ENCODE measurements around the gene GOLGA1.
"Not testable (repeated sequence)": the region's sequence is repeated elsewhere in the genome, so short reads cannot be mapped to it uniquely, and the experiment has no call there.

Gene GOLGA1

DNA sequence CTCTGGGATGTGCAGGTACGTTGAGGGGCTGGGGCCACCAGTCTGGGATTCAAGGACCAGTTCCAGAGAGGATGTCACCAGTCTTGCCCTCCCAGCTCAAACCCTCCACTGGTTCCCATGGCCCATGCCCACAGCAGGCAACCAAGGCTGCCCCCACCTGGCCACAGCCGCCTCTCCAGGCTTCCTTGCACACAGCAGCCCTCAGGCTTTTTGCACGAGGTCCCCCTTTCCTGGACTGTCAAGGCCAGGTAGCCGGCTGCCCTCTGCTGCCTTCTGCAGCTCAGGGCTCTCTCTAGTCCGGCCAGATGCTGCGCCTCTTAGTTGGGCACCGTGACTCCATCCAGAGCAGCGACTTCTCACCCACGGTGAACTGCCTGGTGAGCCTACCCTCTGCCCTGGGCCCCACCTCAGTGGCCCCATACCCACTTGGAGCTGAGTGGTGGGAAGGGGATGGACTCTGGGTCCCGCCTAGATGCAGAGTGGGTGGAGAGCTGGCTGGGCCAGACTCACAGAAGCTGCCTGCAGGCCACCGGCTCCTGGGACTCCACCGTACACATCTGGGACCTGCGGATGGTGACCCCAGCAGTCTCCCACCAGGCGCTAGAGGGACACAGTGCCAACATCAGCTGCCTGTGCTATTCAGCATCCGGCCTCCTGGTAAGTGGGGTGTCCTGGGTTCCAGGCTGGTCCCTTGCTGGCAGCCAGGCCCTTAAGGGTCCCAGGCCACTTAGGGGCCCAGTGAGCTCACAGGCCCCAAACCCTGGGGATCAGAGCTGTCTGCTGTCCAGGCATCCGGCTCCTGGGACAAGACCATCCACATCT is 84.7 kb downstream of the GOLGA1 start:
- DNase-seq, result no peak

DNA sequence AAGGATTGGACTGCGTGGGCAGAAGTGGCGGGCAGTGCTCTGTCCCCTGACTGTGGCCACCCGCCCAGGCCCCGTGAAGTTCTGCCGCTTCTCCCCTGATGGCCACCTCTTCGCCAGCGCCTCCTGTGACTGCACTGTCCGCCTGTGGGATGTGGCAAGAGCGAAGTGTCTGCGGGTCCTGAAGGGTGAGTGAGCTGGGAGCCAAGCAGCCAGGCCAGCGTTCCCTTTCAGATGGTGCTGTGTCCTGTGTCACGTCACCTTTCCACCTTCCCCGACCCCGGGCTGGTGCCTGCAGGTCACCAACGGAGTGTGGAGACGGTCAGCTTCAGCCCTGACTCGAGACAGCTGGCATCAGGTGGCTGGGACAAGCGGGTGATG is 85.3 kb downstream of the GOLGA1 start:
- DNase-seq, result no peak

DNA sequence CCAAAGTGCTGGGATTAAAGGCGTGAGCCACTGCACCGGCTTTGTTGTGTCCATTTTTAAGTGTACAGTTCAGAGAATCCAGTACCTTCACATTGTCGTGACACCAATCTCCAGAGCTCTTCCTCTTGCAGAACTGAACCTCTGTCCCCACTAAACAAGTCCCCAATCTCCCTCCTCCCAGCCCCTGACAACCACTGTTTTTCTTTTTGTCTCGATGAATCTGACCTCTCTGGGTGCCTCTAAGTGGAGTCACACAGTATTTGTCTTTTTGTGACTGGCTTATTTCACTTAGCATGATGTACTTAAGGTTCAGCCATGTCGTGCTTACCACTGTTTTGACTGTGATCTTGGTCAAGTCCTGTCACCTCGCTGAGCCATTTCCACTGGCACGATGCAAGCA is 86.1 kb downstream of the GOLGA1 start:
- DNase-seq, result no peak

DNA sequence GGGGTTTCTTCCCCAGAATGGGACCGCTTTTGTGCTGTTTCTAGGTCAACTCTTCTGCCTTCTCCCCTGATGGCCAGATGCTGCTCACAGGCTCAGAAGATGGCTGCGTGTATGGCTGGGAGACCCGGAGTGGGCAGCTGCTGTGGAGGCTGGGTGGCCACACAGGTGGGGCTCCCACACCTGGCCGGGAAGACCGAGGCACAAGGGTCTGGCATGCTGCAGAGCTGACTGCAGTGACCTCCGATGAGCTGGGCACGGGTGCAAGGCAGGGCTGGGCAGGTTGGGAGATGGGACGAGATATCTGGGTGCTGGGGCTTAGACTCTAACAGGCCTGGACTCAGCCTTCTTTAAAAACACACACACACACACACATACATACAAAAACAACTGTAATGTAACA is 86.7 kb downstream of the GOLGA1 start:
- no peak for DNase-seq

DNA sequence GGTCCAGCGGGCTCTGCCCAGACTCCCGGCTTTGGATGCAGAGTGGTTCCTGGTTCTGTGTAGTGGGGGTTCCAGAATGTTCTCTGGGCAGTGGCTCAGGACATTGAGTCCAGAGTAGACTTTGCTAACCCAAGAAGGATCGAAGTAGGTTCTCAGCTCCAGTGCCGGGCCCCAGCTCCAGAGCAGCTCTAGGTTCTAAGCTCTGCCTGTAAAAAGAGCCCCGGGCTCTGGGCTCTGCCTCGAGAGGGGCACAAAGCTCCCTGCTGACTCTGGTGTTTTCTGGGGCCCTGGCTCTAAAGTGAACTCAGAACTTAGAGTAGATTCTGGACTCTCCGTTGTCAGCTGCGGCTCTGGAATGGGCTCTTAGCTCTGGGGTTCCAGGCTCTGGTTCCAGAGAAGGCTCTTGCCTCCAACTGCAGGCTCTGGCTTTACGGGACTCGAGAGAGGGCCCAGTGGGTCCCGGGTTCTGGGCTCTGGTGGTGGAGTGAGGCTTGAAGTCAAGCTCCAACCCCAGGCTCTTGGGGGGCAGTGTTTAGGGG is 87.2 kb downstream of the GOLGA1 start:
- DNase-seq, result no peak

DNA sequence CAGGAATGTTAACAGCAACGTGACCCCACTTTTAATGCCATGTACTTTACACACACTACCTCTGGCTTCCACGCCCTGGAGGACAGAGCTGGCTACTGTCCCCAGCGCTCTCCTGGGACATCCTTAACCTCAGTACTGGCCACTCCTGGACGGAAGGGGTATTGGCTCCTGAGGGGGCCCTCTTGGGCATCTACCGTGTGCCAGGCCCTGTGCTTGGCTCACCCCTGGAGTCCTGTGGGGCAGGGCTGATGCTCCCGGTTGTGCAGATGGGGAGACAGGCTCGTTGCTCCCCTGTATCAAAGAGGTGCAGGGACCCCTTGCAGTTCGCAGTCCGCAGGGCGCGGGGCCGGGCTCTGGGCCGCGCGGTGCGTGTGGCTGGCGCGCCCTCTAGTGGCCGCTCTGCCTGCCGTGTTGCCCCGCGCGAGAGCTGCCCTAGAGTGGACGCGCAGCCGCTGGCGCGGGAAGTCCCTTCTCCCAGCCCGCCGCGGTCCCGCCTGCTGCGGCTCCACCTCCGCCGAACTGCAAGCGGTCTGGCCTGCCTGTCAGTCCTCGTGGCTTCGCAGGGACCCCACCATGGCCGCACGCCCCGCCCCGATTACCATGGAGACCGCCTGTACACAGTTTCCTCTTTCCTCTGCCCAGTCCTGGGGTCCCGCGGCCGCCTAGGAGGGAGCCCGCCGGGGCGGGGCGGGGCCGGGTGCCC is 87.9 kb downstream of the GOLGA1 start, which contains the start of gene WDR38:
TSS of gene WDR38 (plus strand) at position 632 of the 703 bp plus-strand sequence. CDS start 72 bp downstream, outside the sequence.
- peak; percentile 78 for DNase-seq

DNA sequence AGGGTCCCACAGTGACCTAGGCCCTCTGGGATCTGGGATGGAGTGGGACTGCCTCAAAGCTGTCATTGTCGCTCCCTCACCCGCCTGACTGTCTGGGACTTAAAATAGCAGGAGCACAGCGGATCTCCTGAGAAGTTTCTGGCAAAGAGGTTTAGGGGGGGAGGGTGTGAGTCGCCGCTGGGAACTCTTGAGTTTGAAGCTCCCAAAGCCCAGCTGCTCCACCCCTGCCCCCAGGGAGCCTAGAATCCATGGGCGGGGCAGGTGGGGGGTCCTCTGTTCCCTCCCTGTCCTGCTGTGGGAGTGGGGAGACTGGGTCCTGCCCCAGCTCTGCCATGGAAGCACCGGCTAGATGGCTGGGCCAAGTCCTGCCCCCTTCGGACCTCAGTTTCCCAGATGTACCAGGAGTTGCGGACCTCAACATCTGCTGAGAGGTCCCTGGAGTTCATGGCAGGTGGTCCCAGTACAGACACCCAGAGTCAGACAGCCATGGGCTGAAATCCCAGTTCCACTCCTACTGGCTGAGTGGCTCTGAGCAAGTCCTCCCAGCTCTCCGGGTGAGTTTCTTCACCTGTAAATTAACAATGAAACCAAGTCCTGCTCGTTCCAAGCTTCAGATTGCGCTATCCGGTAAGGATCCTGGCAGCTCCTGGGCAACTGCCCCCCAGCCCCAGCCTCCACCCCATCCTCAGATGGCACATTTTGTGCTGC is 88.6 kb downstream of the GOLGA1 start:
- no peak for DNase-seq

DNA sequence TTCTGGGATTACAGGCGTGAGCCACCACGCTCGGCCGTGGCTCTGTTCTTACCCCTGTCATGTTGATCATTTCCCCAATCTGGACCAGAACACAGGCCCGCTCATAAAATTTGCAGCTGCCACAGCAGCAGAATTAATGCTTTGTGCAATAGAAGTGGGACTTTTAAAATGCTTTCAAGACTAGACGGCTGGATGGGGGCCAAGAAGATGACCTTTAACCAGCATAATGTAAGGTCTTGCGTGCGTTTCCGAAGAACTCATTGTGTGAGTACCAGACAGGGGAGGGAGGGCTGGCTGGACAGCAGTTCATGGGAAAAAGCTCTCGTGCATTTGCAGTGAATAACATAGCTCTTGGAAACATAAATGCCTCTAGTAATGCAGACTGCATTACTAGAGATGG is 91.1 kb downstream of the GOLGA1 start:
- DNase-seq, result no peak

DNA sequence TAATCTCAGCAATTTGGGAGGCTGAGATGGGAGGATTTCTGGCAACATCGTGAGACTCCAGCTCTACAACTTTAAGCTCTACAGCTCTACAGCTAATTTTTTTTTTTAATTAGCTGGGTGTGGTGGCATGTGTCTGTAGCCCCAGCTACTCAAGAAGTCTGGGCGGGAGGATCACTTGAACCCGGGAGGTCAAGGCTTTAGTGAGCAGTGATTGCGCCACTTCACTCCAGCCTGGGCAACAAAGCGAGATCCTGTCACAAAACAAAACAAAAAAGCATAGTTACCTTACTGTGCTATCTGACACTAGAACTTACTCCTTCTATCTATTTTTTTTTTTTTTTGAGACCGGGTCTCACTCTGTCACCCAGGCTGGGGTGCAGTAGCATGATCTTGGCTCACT is 93.9 kb downstream of the GOLGA1 start:
- DNase-seq, result no peak

DNA sequence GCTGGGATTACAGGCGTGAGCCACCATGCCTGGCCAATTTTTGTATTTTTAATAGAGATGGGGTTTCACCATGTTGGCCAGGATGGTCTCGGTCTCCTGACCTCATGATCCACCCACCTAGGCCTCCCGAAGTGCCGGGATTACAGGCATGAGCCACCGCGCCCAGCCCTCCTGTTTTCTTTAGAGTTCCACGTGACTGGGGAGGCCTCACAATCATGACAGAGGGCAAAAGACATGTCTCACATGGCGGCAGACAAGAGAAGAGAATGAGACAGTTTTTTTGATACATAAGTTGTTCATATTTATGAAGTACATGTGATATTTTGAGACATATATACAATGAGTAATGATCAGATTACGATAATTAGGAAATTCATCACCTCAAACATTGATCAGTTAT is 94.4 kb downstream of the GOLGA1 start:
- not testable (repeated sequence) for DNase-seq

DNA sequence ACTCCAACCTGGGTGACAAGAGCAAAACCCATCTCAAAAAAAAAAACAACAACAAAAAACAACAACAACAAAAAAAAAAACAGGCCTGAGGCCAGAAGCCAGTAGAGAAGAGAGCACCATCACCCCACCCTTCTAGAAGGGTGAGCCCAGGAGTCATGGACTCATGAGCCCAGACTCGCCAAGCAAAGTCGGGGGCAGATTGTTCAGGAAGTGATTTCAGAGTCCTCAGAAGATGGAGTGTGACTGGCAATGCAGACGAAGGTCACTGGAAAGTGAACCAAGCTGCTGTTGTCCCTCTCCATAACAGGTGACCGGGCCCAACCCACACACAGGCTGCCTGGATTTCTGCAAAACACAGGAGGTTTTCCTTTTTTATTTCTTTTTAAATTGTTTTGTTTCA is 96.6 kb downstream of the GOLGA1 start:
- no peak for DNase-seq

DNA sequence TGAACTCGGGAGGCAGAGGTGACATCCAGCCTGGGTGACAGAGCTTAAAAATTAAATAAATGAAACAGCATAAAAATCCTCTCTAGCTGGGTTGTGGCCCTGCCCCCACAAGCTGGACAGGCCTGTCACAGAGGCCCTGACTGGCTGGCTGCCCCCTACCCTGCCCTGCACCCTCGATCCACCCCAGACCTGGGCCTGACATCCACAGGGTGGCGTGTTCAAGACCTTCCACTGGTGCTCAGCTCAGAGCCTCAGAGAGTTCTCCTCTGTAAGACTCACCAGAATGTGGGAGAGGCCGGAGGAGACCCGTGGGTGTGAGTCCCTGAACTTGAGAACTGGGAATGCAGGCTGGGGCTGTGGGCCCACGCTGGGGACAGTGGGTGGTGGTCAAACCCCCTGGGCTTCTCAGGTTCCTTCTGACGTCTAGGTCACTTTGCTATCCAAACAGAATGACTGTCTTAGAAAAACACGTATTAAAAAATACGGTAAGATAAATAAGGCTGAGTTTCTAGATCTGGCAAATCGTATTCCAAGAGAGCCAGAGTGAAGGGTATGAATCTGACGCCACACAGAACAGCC is 97.3 kb downstream of the GOLGA1 start:
- no peak for DNase-seq

DNA sequence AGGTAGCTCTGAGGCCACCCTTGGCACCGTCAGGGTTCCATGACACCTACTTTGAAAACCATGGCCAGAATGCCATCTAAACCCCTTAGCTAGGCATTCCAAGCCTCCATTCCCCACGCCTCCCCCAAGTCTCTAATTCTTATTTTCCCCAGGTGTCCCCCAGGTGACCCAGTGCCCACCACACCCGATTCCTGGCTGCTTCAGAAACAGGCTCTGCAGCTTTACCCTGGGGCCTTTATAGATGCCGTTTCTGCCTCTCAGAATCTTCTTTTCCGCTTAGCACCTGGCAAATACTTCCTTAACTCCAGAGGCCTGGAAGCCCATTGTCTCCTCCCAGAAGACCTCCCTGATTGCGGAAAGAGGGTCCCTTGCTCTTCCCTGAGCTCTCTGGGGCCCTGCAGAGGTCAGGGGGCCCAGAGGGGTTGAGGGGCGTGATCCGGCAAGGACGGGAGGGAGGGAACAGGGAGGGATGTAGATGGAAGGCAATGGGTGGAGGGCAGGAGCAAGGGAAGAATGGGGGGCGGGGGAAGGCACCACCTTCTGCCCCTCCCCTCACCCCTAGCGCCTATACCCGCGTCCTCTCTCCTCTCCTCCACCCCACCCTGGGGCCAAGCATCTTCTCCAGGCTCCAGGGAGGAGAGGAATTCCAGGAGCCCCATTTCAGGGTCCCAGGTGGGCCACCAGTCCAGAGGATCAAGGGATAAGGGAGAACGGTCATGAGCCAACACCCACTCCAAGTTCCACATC is 99.6 kb downstream of the GOLGA1 start:
- DNase-seq, result no peak

DNA sequence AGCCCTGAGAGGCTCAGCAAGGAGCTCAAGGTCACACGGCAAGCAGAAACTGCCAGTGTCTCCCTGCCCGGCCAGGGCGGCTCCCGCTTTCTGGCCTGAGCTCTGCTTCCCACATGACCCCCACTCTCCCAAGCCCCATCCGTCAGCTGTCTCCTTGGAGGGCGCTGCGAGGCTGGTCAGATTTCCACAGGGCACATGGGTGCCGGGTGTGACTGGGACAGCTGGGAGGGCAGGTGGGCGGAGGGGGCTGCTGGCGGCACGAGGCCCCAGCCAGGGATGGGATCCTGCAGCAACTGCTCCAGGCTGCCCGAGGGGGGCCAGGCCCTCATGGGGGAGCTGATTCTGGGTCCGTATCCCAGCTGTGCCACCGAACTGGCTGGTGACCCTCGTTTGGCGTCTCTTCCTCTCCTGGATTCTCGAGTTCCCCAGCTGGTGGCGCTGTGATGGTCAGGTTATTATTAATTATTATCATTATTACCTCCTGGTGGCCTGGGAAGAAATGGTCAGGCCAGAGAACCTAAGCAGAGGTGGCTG is 100.5 kb downstream of the GOLGA1 start:
- DNase-seq, result no peak

DNA sequence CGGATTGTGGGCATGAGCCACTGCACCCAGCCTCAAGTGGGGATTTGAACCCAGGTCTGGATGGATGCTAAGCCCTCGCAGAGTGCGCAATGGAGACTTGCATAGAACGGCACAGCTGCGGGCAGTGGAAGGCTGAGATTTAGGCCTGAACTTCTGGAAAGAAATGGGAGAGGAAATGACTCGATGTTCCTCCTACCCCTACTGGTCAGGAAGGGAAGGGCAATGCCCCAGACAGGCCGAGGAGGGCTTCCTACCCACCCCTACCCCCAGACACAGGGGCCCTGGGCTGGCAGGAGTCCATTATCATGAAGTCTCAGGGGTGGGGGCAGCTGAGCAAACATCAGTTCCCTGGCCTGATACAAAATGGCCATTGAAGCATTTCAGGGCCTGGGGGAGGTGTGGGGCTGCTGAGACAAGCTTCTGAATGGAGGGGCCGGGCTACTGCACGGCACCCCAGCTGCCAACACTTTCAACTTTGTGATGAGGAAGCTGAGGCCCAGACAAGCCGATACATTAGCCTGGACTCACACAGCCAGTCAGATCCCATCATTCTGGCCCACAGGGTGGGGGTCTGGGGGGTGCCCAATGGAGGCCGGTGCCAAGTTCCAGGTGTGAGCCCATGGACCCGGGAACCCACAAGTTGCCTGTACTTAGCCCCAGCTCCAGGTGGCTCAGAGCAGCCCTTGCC is 101.1 kb downstream of the GOLGA1 start:
- no peak for DNase-seq

DNA sequence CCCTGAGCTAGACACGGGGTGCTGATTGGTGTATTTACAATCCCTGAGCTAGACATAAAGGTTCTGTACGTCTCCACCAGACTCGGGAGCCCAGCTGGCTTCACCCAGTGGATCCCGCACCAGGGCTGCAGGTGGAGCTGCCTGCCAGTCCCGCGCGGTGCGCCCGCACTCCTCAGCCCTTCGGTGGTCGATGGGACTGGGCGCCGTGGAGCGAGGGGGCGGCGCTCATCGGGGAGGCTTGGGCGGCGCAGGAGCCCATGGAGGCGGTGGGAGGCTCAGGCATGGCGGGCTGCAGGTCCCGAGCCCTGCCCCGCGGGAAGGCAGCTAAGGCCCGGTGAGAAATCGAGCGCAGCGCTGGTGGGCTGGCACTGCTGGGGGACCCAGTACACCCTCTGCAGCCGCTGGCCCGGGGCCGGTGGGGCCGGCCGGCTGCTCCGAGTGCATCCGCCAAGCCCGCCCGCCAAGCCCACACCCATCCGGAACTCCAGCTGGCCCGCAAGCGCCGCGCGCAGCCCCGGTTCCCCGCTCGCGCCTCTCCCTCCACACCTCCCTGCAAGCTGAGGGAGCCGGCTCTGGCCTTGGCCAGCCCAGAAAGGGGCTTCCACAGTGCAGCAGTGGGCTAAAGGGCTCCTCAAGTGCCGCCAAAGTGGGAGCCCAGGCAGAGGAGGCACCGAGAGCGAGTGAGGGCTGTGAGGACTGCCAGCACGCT is 102.2 kb downstream of the GOLGA1 start:
- DNase-seq, result not testable (repeated sequence)

DNA sequence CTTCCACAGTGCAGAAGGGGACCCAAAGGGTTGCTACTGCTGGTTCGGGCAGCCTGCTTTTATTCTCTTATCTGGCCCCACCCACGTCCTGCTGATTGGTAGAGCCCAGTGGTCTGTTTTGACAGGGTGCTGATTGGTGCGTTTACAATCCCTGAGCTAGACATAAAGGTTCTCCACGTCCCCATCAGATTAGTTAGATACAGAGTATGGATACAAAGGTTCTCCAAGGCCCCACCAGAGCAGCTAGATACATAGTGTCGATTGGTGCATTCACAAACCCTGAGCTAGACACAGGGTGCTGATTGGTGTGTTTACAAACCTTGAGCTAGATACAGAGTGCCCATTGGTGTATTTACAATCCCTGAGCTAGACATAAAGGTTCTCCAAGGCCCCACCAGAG is 102.8 kb downstream of the GOLGA1 start:
- not testable (repeated sequence) for DNase-seq

DNA sequence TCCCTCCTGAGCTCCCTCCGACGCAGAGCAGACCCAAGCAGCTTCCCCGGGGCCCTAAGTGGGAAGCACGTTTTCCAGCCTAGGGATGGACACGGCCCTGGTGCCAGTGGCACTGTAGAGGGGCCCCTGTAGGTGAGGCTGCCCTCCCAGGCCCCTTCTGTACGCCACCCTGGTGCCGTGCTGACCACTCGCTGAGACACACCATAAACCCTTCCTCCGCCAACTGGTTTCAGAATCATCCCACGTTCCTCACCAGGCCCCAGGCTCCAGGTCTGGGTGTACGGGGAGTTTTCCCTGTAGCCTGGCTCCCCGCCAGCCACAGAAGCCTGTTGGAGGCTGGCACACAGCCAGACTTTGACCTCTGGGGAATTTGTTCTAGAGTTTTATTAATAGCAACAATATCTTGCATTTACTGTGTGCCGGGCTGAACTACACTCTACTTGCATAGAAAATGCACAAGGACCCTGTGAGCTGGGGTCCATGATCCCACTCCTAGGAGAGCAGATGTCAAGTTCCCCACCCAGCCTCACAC is 105.8 kb downstream of the GOLGA1 start:
- DNase-seq, result no peak

DNA sequence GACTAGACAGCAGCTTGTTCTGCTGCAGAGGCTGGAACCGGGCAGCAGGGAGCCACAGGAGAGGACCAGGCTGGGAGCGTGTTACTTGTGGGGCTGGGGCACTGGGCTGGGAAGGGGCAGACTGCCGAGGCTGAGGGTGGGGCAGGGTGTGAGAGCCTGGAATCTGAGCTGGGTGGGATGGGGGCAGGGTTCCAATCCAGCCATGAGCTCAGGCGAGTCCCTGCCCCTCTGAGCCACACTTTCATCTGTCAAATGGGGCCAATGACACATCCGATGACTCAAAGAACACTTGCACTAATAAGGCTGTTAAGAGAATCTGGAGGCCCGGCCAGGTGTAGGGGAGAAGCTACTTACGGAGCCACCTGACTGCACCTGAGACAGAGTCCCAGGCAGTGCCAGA is 106.3 kb downstream of the GOLGA1 start:
- DNase-seq, result no peak

DNA sequence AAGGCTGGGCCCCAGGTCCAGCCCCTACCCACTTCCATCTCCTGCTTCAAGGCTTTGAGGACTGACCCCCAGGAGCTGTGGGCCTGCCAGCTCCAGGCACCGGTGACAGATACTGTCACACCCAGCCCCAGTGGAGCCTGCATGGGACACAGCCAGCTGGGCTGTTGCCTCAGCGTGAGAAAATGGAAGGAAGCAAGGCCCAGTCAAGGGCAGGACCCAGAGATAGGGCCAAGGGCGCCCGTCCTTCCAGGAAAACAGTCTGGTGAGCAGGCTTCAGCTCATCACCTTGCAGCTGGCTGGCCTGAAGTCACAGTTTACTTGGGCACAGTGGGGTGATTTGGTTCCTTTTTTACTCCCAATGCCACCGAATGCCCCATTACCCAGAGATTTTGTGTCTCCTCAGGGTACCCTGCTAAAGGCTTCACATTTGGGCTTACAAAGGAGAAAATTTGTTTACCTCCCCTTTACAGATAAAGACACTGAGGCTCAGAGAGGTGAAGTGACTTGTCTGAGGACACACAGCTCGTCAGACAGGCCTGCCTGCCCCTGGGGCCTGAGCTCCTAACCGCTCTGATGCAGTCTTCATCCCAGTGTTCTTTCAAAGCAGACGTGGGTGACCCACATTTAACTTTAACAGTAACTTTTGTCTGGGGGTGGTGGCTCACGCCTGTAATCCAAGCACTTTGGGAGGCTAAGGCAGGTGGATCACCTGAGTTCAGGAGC is 109.1 kb downstream of the GOLGA1 start:
- DNase-seq, result no peak
